Endometrial microvascular endothelial cells (primary cell): ENCODE results near the gene CCNB1IP1. TPM values are rescaled to one million over a fixed set of nuclear protein-coding genes. Genes with fewer than 3 reads are reported as not detected.
"Not testable (repeated sequence)": the region's sequence is repeated elsewhere in the genome, so short reads cannot be mapped to it uniquely, and the experiment has no call there.

Experiments used
- in situ Hi-C: cut with HindIII; loops from 2 replicates; pipeline ENCODE4 v1.10.0; 2017; ENCODE audit warnings: low sequenced_read_pairs, low pct_unique_long_range_greater_than_20kb; ENCODE audit errors: inconsistent ontology term
- total RNA-seq: library from RNA; depleted of rRNA; stranded (reverse); fragments of >200 nt; gene quantifications from one replicate; pipeline ENCODE4 v1.2.3, GENCODE V29; 2015; ENCODE audit errors: inconsistent ontology term

The CCNB1IP1 gene, protein sequence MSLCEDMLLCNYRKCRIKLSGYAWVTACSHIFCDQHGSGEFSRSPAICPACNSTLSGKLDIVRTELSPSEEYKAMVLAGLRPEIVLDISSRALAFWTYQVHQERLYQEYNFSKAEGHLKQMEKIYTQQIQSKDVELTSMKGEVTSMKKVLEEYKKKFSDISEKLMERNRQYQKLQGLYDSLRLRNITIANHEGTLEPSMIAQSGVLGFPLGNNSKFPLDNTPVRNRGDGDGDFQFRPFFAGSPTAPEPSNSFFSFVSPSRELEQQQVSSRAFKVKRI
- 42.7 TPM for total RNA-seq

GRCh38 chr14:20332788-20333493 is at the start of gene CCNB1IP1:
CCNB1IP1 (minus strand) TSS chr14:20333279; CDS start chr14:20316523, 16,756 bp downstream.
- in situ Hi-C loops = no loop called here

DNA sequence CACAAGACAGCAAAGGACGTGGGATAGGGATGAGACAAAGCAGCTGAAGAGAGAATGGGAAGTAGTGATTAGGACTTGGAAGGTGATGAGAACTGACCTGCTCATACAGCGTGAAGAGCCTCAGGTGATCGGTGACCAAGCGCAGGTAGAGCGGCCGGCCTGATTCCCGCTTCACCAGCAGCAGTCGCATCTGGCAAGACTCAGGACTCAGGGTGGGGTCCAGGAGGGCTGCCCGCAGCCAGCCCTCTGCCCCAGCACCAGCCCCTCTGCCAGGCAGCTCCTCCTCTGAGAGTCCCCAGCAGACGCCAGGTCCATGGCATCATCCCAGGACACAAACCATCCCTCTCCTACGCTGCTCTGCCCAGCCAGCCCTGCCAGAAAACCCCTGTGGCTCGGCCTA is 49.4 kb upstream of the CCNB1IP1 start:
- in situ Hi-C loops = no loop called here

DNA sequence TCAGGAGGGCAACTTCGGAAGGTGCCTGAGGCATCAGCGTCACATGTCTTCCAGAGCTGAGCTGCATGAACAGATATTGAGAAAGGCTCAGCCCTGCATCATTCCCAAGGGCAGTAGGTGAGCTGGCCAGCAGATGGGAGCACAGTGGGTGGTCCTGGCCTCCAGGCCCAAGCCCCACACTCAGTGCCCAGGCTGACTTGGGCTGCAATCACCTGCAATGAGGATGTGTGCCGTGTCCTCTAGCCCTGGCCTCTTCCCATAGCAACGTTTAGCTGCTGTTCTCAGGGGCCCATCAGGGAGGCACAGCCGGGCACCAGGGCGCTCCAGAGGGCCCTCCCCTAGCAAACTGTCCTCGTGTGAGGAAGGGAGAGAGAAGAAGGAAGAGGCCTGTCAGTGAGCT is 48.3 kb upstream of the CCNB1IP1 start:
- in situ Hi-C loops = no loop called here

DNA sequence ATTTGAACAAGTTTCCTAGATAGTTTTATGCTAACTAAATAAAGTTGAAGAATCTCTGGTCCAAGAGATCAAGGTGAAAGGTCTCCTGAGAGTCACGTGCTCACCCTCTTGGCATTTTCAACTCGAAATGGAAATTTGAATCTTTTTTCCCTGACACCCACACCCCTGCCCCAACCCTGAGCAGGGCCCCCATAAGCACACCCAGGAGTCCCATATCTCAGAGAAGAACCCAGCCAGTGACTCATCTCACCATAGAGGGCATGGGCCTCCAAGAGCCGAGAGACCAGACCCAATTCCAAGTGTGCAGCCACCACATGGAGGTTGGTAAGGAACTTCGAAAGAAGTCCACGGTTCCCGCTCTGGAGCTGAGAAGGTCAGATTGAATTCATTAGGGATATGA is 47.6 kb upstream of the CCNB1IP1 start:
- in situ Hi-C loops = no loop called here

DNA sequence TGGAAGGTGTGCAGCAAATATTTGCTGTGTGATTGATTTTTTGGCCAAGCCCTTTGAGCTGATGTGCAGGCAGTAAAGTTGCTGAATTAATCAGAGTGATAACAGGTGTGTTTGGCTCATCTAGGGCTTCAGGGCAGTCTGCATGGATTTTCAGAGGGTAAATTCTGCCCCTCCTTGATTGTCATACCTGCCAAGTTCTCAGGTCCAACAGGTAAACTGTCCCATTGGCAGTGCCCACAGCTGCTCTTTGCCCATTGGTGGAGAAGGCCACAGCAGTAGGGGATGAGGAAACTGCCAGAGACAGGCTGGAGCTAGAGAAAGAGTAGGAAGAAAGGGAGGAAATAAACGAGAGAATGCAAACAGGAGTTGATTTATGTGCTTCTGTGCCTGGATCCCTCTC is 46.7 kb upstream of the CCNB1IP1 start:
- in situ Hi-C loops = no loop called here

GRCh38 chr14:20377171-20377570 is 44.1 kb upstream of the CCNB1IP1 start:
- in situ Hi-C loops = no loop called here

DNA sequence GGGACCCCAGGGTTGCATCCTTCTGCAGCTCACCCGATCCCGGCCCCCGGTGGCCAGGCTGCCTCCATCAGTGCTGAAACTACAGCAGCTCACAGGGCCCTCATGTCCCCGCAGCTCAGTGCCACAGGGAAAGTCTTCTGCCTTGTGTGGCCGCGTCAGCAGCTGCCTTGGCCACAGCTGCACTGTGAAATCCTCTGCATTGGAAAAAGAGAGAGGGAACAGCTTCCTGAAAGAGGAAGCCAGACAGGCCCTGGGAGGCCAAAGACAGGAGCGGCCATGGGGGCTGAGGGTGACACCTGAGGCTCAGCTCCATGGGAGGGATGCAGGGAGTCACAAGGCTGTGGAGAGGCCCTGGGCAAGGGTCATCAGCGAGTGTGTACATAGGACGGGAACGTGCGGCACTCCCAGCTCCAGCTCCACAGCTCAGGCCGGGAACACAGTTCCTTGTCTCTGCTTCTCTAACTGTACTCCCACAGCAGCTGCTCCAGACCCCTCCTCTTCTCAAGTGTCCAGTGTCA is 43.1 kb upstream of the CCNB1IP1 start:
- in situ Hi-C loops = no loop called here

GRCh38 chr14:20375471-20375870 is 42.4 kb upstream of the CCNB1IP1 start:
- in situ Hi-C loops = no loop called here

DNA sequence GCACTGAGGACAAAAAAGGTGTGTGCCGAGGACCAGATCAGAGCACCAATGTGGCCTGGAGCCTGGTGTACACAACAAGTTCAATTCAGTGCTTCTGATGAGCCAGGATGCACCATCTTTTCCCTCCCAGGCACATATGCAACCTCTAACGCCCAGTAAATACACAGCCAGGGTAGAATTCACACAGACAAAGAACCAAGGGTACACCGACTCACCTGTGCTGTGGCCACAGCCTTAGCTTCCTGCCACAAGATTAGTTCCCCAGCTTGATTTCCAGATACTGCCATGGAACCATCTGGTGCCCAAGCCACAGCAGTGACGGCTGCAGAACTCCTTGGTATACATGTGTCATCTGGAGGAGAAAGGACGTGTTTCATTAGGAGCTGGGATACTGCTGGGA is 39.7 kb upstream of the CCNB1IP1 start:
- in situ Hi-C loops = no loop called here

- in situ Hi-C loops = no loop called here
Observed at GRCh38 chr14:20365928-20366327, 32.8 kb upstream of the CCNB1IP1 start.

DNA sequence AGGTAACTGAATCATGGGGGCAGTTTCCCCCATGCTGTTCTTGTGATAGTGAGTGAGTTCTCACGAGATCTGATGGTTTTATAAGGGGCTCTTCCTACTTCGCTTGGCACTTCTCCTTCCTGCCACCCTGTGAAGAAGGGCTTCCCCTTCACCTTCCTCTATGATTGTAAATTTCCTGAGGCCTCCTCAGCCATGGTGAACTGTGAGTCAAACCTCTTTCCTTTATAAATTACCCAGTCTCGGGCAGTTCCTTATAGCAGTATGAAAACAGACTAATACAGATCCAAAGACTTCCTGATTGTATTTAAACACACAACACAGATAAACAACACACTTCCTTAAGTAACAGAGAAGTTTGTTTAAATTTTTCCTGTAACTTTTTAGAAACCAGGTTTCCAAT is 25.4 kb upstream of the CCNB1IP1 start:
- in situ Hi-C loops = not testable (repeated sequence)

- in situ Hi-C loops = no loop called here
Observed at GRCh38 chr14:20356422-20356821, 23.3 kb upstream of the CCNB1IP1 start.

GRCh38 chr14:20350860-20351259 is 17.8 kb upstream of the CCNB1IP1 start:
- in situ Hi-C loops = no loop called here

DNA sequence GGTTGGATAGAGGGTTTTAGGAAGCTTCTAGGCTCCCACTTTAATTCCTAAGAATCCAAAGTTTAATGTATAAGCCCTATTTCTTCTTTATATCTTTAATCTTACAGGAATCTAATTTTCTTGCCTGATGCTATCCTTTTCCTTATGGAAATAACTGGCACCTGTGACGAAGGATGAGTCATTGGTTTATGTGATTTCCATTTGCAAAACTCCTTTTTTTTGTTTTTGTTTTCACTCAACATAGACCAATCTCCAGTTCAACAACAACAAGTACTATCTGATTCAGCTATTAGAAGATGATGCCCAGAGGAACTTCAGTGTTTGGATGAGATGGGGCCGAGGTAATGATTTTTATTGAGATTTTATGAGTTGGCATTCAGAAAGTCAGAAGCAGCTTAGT is 17.2 kb upstream of the CCNB1IP1 start:
- in situ Hi-C loops = no loop called here

DNA sequence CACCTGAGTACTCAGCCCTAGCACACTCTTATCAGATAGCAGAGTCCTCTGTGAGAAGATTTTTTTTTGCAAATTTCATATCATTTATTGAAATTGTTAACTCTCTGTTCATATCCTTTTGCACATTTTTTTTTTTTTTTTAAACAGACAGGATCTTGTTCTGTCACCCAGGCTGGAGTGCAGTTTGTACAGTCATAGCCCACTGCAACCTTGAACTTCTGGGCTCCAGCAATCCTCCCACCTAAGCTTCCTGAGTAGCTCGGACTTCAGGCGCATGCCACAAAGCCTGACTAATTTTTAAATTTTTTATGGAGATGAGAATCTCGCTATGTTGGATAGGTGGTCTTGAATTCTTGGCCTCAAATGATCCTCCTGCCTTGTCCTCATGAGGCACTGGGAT is 14.7 kb upstream of the CCNB1IP1 start:
- in situ Hi-C loops = no loop called here

GRCh38 chr14:20346713-20347112 is 13.6 kb upstream of the CCNB1IP1 start:
- in situ Hi-C loops = no loop called here

DNA sequence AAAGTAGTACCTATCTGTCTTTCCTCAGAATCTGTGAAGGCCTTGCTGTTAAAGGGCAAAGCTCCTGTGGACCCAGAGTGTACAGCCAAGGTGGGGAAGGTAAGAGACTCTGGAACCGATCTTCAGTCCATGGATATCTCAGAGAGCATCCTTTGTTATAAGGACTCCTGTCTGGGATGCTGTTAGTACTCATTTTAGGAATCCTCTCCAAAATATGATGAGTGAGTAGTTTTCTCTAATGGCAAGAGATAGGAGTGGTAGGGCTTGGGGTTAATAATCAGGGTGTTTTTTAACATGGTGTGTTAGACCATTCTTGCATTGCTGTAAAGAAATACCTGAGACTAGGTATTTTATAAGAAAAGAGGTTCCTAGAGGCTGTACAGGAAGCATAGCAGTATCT is 12.3 kb upstream of the CCNB1IP1 start:
- in situ Hi-C loops = no loop called here

- in situ Hi-C loops = no loop called here
Observed at GRCh38 chr14:20343862-20344220, 10.8 kb upstream of the CCNB1IP1 start.

- in situ Hi-C loops = no loop called here
Observed at GRCh38 chr14:20343092-20343861, 10.2 kb upstream of the CCNB1IP1 start, which contains the start of gene PARP2. PARP2 (plus strand) TSS chr14:20343635; CDS start chr14:20343642, 7 bp downstream.

DNA sequence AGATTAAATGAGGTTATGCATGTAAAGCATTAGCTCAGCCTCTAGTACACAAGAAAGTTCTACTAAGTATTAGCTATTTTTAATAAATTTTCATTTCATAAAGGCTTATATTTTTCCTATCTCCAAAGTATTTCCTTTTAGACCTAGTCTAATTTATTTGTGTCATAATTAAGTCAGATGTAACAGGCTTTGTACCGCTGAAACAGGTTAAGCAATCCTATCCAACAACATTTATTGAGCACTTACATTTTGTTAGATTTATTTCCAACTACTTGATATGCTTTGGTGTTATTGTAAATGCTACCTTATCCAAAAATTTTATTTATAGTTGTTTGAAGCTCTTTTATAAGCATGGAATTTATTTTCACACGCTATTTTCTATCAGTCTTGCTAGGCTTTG is 8.6 kb upstream of the CCNB1IP1 start:
- in situ Hi-C loops = no loop called here
